Measurements from ENCODE around the gene TAF4B.
"Not testable (repeated sequence)": the region's sequence is repeated elsewhere in the genome, so short reads cannot be mapped to it uniquely, and the experiment has no call there.

TAF4B gene

GRCh38 chr18:26226229-26227050 is at the start of gene TAF4B:
TSS of gene TAF4B (plus strand) at chr18:26226445. CDS start at chr18:26226934, 489 bp downstream.
- peak; percentile 65 to 89 for DNase-seq

GRCh38 chr18:26181343-26181826 is 44.9 kb upstream of the TAF4B start:
- DNase-seq, result no peak

GRCh38 chr18:26183395-26184112 is 42.7 kb upstream of the TAF4B start:
- no peak for DNase-seq

GRCh38 chr18:26185267-26185666 is 41.0 kb upstream of the TAF4B start:
- DNase-seq, result no peak

- no peak for DNase-seq
These were observed 35.7 kb upstream of the TAF4B start for GRCh38 chr18:26190506-26190905.

GRCh38 chr18:26192233-26192632 is 34.0 kb upstream of the TAF4B start:
- DNase-seq, result no peak

GRCh38 chr18:26196605-26197004 is 29.6 kb upstream of the TAF4B start:
- no peak for DNase-seq

GRCh38 chr18:26202001-26202400 is 24.2 kb upstream of the TAF4B start:
- DNase-seq, result not testable (repeated sequence)

- no peak for DNase-seq
These were observed 20.9 kb upstream of the TAF4B start for GRCh38 chr18:26205318-26205717.

- no peak for DNase-seq
These were observed 19.8 kb upstream of the TAF4B start for GRCh38 chr18:26206488-26206887.

GRCh38 chr18:26207937-26208336 is 18.3 kb upstream of the TAF4B start:
- no peak for DNase-seq

GRCh38 chr18:26208977-26209376 is 17.3 kb upstream of the TAF4B start:
- DNase-seq, result no peak

GRCh38 chr18:26210147-26210546 is 16.1 kb upstream of the TAF4B start:
- DNase-seq, result no peak

- DNase-seq, result no peak
These were observed 10.8 kb upstream of the TAF4B start for GRCh38 chr18:26215247-26215970.

- DNase-seq, result no peak
These were observed 1.1 kb upstream of the TAF4B start for GRCh38 chr18:26225022-26225693.

- no peak for DNase-seq
These were observed 373 bp upstream of the TAF4B start for GRCh38 chr18:26225915-26226228.

- no peak for DNase-seq
These were observed 916 bp downstream of the TAF4B start for GRCh38 chr18:26227051-26227670.

GRCh38 chr18:26228562-26229260 is 2.5 kb downstream of the TAF4B start:
- no peak for DNase-seq

- DNase-seq, result no peak
These were observed 4.3 kb downstream of the TAF4B start for GRCh38 chr18:26230497-26230896.

GRCh38 chr18:26233208-26233607 is 7.0 kb downstream of the TAF4B start:
- no peak for DNase-seq

GRCh38 chr18:26237363-26237762 is 11.1 kb downstream of the TAF4B start:
- not testable (repeated sequence) for DNase-seq

- not testable (repeated sequence) for DNase-seq
These were observed 12.5 kb downstream of the TAF4B start for GRCh38 chr18:26238718-26239117.
